HepG2 (cell line): ENCODE data around the gene SIRT7. TPM values are rescaled to one million over a fixed set of nuclear protein-coding genes. Genes with fewer than 3 reads are reported as not detected.

Experiments
- ATAC-seq: fragments of 200-7000 bp; cut with Tn5 transposase; 3 replicates; pipeline ENCODE4 v1.9.1; 2020; ENCODE audit warnings: mild to moderate bottlenecking, moderate library complexity
- BruUV-seq: library from RNA; stranded (reverse); fragments of 400-500 nt; replicated peaks from 2 replicates; lab custom pipeline; 2021; lab: Mats Ljungman, UMichigan
- CTCF ChIA-PET: fragments of 300-600 bp; formaldehyde crosslinking; extraction: SDS; loops from one replicate; lab custom pipeline; 2021; ENCODE audit warnings: low total read pairs, inconsistent platforms, low intra/inter-chr PET ratio; lab: Yijun Ruan, JAX
- POLR2A ChIA-PET: fragments of 350-600 bp; sonication (Branson Sonifier 250); formaldehyde crosslinking; loops from one replicate; lab custom pipeline; 2020; ENCODE audit warnings: antibody characterized with exemption, inconsistent platforms; lab: Yijun Ruan, JAX
- DNase-seq: peaks from one replicate; pipeline ENCODE4 v3.0.0-alpha.2; 2015; ENCODE audit warnings: low spot score
- FAIRE-seq: peaks from 3 replicates; lab custom pipeline; 2011; peaks lifted over from hg19 to GRCh38; lab: Jason Lieb, UNC
- H2AFZ ChIP-seq: one replicate; pipeline ENCODE4 v1.6.1; 2011; ENCODE audit warnings: low read length, inconsistent platforms
- H3K27ac ChIP-seq: fragments of 300-600 bp; 3 replicates; pipeline ENCODE4 v1.8.0; 2011; ENCODE audit warnings: mixed run types, mild to moderate bottlenecking, mixed read lengths, low read length, inconsistent platforms; ENCODE audit not compliant: insufficient read depth; ENCODE audit errors: extremely low read length
- H3K27me3 ChIP-seq, 2 experiments: fragments of 200-600 bp in 1 of 2; 2 replicates in 1 of 2; 3 replicates in 1 of 2; pipeline versions ENCODE4 v1.6.0 to v1.8.0; 2011; ENCODE audit warnings: low read length in 2 of 2, mild to moderate bottlenecking in 2 of 2, moderate library complexity in 2 of 2, inconsistent platforms in 1 of 2; ENCODE audit not compliant: insufficient read depth in 2 of 2, control insufficient read depth in 1 of 2
- H3K36me3 ChIP-seq, 2 experiments: fragments of 200-600 bp in 1 of 2; replicated peaks in 1 of 2; 2 replicates in 1 of 2; 3 replicates in 1 of 2; pipeline versions ENCODE4 v1.5.1 to v1.8.0; 2011; ENCODE audit warnings: low read length in 2 of 2, inconsistent platforms in 1 of 2; ENCODE audit not compliant: insufficient read depth in 2 of 2, control insufficient read depth in 1 of 2
- H3K4me1 ChIP-seq: 2 replicates; pipeline ENCODE4 v1.5.1; 2012; ENCODE audit warnings: low read length, inconsistent platforms; ENCODE audit not compliant: insufficient read depth
- H3K4me2 ChIP-seq: 2 replicates; pipeline ENCODE4 v1.6.0; 2011; ENCODE audit warnings: low read depth, low read length, inconsistent platforms
- H3K4me3 ChIP-seq, 3 experiments: fragments of 200-600 bp in 1 of 3; sonication (generic), shearing (Covaris generic) in 1 of 3; replicated peaks in 1 of 3; 2 replicates each; pipeline ENCODE4 v1.5.1; 2011 to 2016; ENCODE audit warnings: low read length in 3 of 3, inconsistent platforms in 2 of 3, low read depth in 2 of 3, mild to moderate bottlenecking in 2 of 3, control low read depth in 1 of 3, mixed read lengths in 1 of 3; ENCODE audit not compliant: insufficient read depth in 1 of 3
- H3K79me2 ChIP-seq: one replicate; pipeline ENCODE4 v1.6.1; 2011; ENCODE audit warnings: low read length, inconsistent platforms; ENCODE audit not compliant: insufficient read depth
- H3K9ac ChIP-seq: 2 replicates; pipeline ENCODE4 v1.6.0; 2011; ENCODE audit warnings: mild to moderate bottlenecking, low read depth, low read length, inconsistent platforms; ENCODE audit not compliant: insufficient read depth
- H3K9me3 ChIP-seq: 2 replicates; pipeline ENCODE4 v1.5.1; 2012; ENCODE audit warnings: mild to moderate bottlenecking, low read length
- H4K20me1 ChIP-seq: 2 replicates; pipeline ENCODE4 v1.6.0; 2011; ENCODE audit warnings: inconsistent platforms, mild to moderate bottlenecking, low read length, moderate library complexity; ENCODE audit not compliant: insufficient read depth
- CBX5 ChIP-seq: sonication (generic); formaldehyde crosslinking; IDR thresholded peaks from 2 replicates; pipeline ENCODE4 v1.4.0; 2020; ENCODE audit warnings: missing genetic modification reagents, borderline replicate concordance
- CC2D1A ChIP-seq: sonication (generic); formaldehyde crosslinking; IDR thresholded peaks from 2 replicates; pipeline ENCODE4 v1.8.1; 2023; ENCODE audit warnings: mild to moderate bottlenecking, missing genetic modification reagents
- IKZF1 ChIP-seq: fragments of 450-650 bp; IDR thresholded peaks from 2 replicates; pipeline ENCODE4 v1.7.1; 2016
- JUNB ChIP-seq: sonication (generic); formaldehyde crosslinking; IDR thresholded peaks from 2 replicates; pipeline ENCODE4 v1.8.0; 2022; ENCODE audit warnings: missing genetic modification reagents, mild to moderate bottlenecking, borderline replicate concordance
- NCOA1 ChIP-seq: sonication (generic); formaldehyde crosslinking; IDR thresholded peaks from 2 replicates; pipeline ENCODE4 v1.9.0; 2021; ENCODE audit warnings: missing genetic modification reagents
- RCOR2 ChIP-seq: IDR thresholded peaks from 2 replicates; pipeline ENCODE4 v1.6.1; 2016; ENCODE audit warnings: missing biosample characterization, missing genetic modification reagents
- ZFP36L1 ChIP-seq: sonication (generic); formaldehyde crosslinking; IDR thresholded peaks from 2 replicates; pipeline ENCODE4 v1.8.0; 2022; ENCODE audit warnings: mild to moderate bottlenecking, missing genetic modification reagents, moderate library complexity
- ZFP37 ChIP-seq: sonication (generic); formaldehyde crosslinking; IDR thresholded peaks from 2 replicates; pipeline ENCODE4 v1.4.0; 2020; ENCODE audit warnings: missing genetic modification reagents, borderline replicate concordance
- ZNF24 ChIP-seq: fragments of 450-650 bp; IDR thresholded peaks from 2 replicates; pipeline ENCODE4 v1.6.1; 2017; ENCODE audit warnings: antibody characterized with exemption, mild to moderate bottlenecking
- ZNF484 ChIP-seq: sonication (generic); formaldehyde crosslinking; IDR thresholded peaks from 2 replicates; pipeline ENCODE4 v1.5.1; 2020; ENCODE audit warnings: mild to moderate bottlenecking, low read depth, missing genetic modification reagents, borderline replicate concordance
- ZNF616 ChIP-seq: sonication (generic); formaldehyde crosslinking; IDR thresholded peaks from 2 replicates; pipeline ENCODE4 v1.5.0; 2020; ENCODE audit warnings: low read depth, mild to moderate bottlenecking, missing genetic modification reagents
- ZNF878 ChIP-seq: sonication (generic); formaldehyde crosslinking; IDR thresholded peaks from 2 replicates; pipeline ENCODE4 v1.8.1; 2023; ENCODE audit warnings: mild to moderate bottlenecking, missing genetic modification reagents, moderate library complexity
- ZSCAN30 ChIP-seq: sonication (generic); formaldehyde crosslinking; IDR thresholded peaks from 2 replicates; pipeline ENCODE4 v1.5.0; 2020; ENCODE audit warnings: mild to moderate bottlenecking, missing genetic modification reagents
- ZZZ3 ChIP-seq: sonication (generic); formaldehyde crosslinking; IDR thresholded peaks from 2 replicates; pipeline ENCODE4 v1.4.0; 2020; ENCODE audit warnings: missing genetic modification reagents, mild to moderate bottlenecking, borderline replicate concordance
- WGBS: methylation state at CpG from one replicate; pipeline ENCODE4 v1.1.6; 2017; ENCODE audit warnings: low lambda C conversion rate; 5-methylcytosine and 5-hydroxymethylcytosine counted together
- in situ Hi-C: cut with HindIII; loops from 2 replicates; pipeline ENCODE4 v1.10.0; 2017; ENCODE audit warnings: low pct_unique_long_range_greater_than_20kb; ENCODE audit not compliant: extremely low pct_ligation_motif_present
- intact Hi-C: fragments of 100-400 bp; cut with micrococcal nuclease; formaldehyde crosslinking; loops from one replicate; pipeline ENCODE4 v1.10.0; 2022; ENCODE audit not compliant: unreplicated experiment
- polyA plus RNA-seq, 8 experiments: library from polyadenylated mRNA; depleted of rRNA in 3 of 8; stranded (reverse) in 7 of 8; unstranded in 1 of 8; fragments of >200 nt; fragmentation: Illumina TruSeq in 4 of 8; extraction: Trizol in 4 of 8; gene quantifications; 2 replicates each; pipeline versions ENCODE4 v1.2.1 to v1.2.3, GENCODE V29; 2011 to 2016; ENCODE audit warnings: low read depth in 4 of 8, missing spikeins in 1 of 8, mixed read lengths in 1 of 8; ENCODE audit not compliant: insufficient read depth in 1 of 8
- total RNA-seq, 5 experiments: library from RNA; depleted of rRNA; stranded (reverse); fragments of >200 nt; fragmentation: Illumina TruSeq; extraction: Trizol; gene quantifications; 2 replicates each; pipeline ENCODE4 v1.2.3, GENCODE V29; 2016; ENCODE audit warnings: low read depth in 1 of 5
- TF ChIP-seq, protein P1 (sequence below): sonication (generic); formaldehyde crosslinking; IDR thresholded peaks from 2 replicates; pipeline ENCODE4 v1.8.0; 2023; ENCODE audit warnings: mild to moderate bottlenecking, missing genetic modification reagents
- TF ChIP-seq, protein P2 (sequence below): sonication (generic); formaldehyde crosslinking; IDR thresholded peaks from 2 replicates; pipeline ENCODE4 v1.5.0; 2020; ENCODE audit warnings: missing genetic modification reagents, mild to moderate bottlenecking, borderline replicate concordance
- TF ChIP-seq, protein P3 (sequence below): sonication (generic); formaldehyde crosslinking; IDR thresholded peaks from 2 replicates; pipeline ENCODE4 v1.9.0; 2021; ENCODE audit warnings: missing genetic modification reagents, borderline replicate concordance
- TF ChIP-seq, protein P4 (sequence below): IDR thresholded peaks from 2 replicates; pipeline ENCODE4 v1.6.1; 2016

SIRT7 gene
- total and polyA plus RNA-seq, 2 of the 13 experiments (the other 11 are each of a cell fraction or from before 2014, with no cell fraction given), result 8.3 to 24.8 TPM

DNA sequence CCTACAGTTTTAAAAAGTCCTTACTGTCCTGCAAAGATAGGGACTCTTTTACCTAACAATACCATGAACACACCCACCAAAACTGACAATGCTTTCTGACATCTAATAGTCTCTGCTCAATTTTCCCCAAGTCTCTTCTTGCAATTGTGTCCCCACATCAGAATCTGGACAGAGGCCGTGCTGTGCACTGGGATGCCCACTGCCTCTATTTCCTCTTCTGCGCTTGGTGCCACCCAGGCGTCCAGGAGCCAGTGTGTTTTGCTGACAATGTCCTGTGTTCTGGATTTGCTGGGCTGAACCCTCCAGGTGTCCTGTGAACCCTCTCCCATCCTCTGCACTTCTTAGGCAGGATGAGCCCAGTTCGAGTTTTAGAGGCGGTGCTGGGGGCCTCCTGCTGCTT is 40.4 kb downstream of the SIRT7 start:
- 97% methylated on average over 5 of the region's 5 CpGs for WGBS
- ChIA-PET CTCF (no interaction called here), POLR2A (no interaction called here)
- H3K4me2 ChIP-seq, result no peak overlapping the region
- H3K4me3 ChIP-seq, result no peak overlapping the region
- in situ Hi-C loops, result no loop called here
- no peak for ATAC-seq
- peaks cover 4 to 26% of the 10 kb centered on the region in 2 experiments; a peak in 4 of 5 replicates for H3K36me3 ChIP-seq
- no TSS peak for BruUV-seq
- H3K9me3 ChIP-seq, result no peaks in the 10 kb centered on the region
- H3K27ac ChIP-seq, result no peak overlapping the region
- TF ChIP-seq NCOA1 (CRISPR knock-in tag), result no peak
- TF ChIP-seq CC2D1A (CRISPR knock-in tag), result no peak
- TF ChIP-seq JUNB (CRISPR knock-in tag), result no peak
- TF ChIP-seq, protein P1, sequence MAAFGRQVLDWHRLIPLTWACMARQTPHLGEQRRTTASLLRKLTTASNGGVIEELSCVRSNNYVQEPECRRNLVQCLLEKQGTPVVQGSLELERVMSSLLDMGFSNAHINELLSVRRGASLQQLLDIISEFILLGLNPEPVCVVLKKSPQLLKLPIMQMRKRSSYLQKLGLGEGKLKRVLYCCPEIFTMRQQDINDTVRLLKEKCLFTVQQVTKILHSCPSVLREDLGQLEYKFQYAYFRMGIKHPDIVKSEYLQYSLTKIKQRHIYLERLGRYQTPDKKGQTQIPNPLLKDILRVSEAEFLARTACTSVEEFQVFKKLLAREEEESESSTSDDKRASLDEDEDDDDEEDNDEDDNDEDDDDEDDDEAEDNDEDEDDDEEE, result no peak
- TF ChIP-seq ZNF24, result no peak
- TF ChIP-seq ZNF484, result no peak
- TF ChIP-seq RCOR2, result no peak
- no peak for TF ChIP-seq ZSCAN30 (CRISPR knock-in tag)
- no peak for TF ChIP-seq ZFP37
- TF ChIP-seq, protein P2, sequence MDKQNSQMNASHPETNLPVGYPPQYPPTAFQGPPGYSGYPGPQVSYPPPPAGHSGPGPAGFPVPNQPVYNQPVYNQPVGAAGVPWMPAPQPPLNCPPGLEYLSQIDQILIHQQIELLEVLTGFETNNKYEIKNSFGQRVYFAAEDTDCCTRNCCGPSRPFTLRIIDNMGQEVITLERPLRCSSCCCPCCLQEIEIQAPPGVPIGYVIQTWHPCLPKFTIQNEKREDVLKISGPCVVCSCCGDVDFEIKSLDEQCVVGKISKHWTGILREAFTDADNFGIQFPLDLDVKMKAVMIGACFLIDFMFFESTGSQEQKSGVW (CRISPR knock-in tag), result no peak
- no peak for TF ChIP-seq ZNF878
- TF ChIP-seq IKZF1, result no peak
- TF ChIP-seq, protein P3, sequence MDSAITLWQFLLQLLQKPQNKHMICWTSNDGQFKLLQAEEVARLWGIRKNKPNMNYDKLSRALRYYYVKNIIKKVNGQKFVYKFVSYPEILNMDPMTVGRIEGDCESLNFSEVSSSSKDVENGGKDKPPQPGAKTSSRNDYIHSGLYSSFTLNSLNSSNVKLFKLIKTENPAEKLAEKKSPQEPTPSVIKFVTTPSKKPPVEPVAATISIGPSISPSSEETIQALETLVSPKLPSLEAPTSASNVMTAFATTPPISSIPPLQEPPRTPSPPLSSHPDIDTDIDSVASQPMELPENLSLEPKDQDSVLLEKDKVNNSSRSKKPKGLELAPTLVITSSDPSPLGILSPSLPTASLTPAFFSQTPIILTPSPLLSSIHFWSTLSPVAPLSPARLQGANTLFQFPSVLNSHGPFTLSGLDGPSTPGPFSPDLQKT (CRISPR knock-in tag), result no peak
- TF ChIP-seq, protein P4, sequence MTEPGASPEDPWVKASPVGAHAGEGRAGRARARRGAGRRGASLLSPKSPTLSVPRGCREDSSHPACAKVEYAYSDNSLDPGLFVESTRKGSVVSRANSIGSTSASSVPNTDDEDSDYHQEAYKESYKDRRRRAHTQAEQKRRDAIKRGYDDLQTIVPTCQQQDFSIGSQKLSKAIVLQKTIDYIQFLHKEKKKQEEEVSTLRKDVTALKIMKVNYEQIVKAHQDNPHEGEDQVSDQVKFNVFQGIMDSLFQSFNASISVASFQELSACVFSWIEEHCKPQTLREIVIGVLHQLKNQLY (CRISPR knock-in tag), result no peak
- TF ChIP-seq CBX5 (CRISPR knock-in tag), result no peak
- TF ChIP-seq ZFP36L1 (CRISPR knock-in tag), result no peak
- no peak for TF ChIP-seq ZZZ3 (CRISPR knock-in tag)
- no peak for TF ChIP-seq ZNF616 (CRISPR knock-in tag)
- intact Hi-C loops, result no loop called here
- no peak overlapping the region for H3K9ac ChIP-seq
- H3K4me1 ChIP-seq, result peaks cover 4% of the 10 kb centered on the region
- H3K79me2 ChIP-seq, result no peaks in the 10 kb centered on the region
- H2AFZ ChIP-seq, result no peak overlapping the region
- H4K20me1 ChIP-seq, result no peaks in the 10 kb centered on the region
- FAIRE-seq, result no peak
- DNase-seq, result no peak
- H3K27me3 ChIP-seq, result no peaks in the 10 kb centered on the region
